ENCODE measurements around the gene ZNF530. TPM values are rescaled to one million over a fixed set of nuclear protein-coding genes. Genes with fewer than 3 reads are reported as not detected.

The ZNF530 gene
- polyA plus RNA-seq (ENCODE audit: insufficient read length in 4 of 4), result 1 to 10 TPM; 4.4 to 5.4 (median 4.7) TPM

DNA sequence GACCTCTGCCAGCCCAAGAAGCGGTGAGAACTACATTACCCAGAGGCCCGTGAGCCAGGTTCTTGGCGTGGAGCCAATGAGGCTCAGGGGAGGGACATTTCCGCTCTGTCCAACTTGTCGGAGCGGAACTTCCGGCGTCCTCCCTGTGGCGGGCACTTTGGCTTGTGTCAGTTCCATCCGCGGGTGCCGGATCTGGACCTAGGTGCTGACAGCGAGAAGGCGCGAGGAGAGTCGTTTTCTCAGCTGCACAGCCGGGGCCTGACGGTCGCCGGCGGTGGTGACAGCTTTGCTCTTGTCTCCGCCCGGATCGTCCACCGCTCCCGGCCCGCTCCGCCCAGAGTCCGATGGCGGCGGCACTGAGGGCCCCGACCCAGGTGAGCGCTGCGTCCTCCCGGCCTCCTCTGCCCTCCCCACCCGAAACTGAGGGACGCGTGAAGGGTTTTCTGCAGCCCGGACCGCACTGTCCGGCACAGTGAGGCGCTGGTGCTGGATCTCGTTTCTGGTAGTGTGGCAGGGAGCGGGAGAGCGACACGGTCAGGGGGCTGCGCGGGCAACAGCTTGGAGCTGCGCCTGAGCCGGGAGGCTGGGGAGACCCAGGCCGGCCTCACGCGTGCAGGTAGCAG lies at the start of gene ZNF530:
TSS of gene ZNF530 (plus strand) at position 125 of the 623 bp plus-strand sequence. CDS start 4,461 bp downstream, outside the sequence.
- DNase-seq (ENCODE audit: low read depth in 4 of 4, low spot score in 3 of 4), result peak; percentile 83 to 94 (median 86)

- DNase-seq (ENCODE audit: low read depth in 4 of 4, low spot score in 3 of 4), result no peak
Measured at GRCh38 chr19:57552432-57552831, 47.3 kb upstream of the ZNF530 start.

DNA sequence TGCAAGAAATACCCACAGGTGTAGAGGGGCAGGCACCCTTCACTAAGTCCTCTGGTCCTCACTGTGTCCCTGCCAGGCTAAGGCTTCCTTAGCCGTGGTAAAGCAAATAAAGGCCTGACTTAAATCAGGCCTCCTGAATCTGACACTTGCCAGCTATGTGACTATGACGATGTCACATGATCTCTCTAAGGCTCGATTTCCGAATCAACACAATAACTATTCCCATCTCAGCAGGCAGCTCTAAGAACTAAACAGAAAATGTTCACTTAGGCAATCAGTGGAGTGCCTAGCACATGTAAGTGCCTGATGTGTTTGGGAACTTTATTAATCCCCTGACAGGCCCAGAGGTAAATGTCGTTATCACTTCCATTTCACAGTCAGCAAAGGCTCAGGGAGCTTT lies 42.0 kb upstream of the ZNF530 start:
- DNase-seq (ENCODE audit: low read depth in 4 of 4, low spot score in 3 of 4), result no peak

DNA sequence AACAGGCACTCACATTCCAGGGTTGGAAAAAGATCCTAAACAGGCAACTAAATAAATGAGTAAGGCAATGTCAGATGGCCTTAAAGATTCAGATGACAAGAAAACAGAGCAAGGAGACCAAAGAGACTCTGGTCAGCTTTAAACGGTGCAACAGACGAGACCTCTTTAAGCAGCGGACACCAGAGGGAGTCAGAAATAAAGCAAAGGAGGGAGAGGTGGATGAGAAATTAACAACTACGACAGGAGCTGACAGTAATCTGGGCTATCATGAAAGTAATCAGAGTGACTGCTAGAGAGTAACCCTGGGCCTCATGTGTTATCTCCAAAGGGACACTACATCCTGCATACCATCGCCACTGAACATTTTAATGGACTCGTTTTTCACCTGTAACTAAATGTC lies 41.2 kb upstream of the ZNF530 start:
- DNase-seq (ENCODE audit: low read depth in 4 of 4, low spot score in 3 of 4), result no peak

DNA sequence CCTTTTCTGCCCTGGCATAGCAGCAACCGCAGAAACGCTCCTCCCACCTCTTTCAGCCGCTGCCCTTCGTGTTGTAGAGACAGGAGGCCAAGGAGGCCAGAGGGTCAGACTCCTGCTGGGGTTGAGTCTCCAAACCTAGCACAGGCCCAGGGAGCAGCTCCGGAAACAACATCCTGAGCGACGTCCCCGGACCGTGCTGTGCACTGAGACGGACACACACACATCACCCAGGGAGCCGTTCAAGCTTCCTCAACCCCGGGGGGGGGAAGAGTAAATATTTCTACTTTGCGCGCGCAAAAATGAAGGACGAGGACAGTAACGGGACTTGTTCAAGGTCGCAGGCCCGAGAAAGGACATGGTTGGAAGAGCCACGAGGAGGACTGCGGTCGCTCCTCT lies 40.7 kb upstream of the ZNF530 start:
- no peak for DNase-seq (ENCODE audit: low read depth in 4 of 4, low spot score in 3 of 4)

DNA sequence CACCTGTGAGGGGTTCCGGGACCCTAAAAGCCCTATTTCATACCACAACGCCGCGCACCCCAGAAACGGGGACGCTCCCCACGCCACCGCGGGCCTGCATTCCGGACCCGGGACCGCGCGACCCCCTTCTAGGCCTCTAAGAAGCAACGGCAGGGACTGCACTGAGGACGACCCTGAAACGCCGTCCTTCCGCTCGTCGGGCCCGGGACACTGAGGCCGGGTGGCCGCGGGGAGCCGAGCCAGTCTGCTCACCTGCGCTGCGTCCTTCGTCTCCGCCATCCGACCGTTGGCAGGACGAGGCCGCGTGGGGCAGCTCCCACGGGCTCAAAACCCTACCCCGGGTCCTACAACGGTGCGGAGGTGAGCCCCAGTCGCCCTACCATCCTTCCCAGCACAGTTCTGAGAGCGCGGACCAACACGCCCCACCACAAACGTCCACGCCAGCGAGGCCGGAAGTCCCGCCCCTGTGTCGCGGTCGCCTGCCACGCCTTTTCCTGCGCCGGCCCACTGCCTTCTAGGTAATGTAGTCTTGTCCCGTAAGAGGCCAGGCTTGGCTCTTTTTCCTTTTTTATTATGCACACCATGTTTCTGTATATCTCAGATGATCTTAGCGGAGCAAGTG lies 40.2 kb upstream of the ZNF530 start, which contains the start of gene ZNF550:
TSS of gene ZNF550 (minus strand) at position 460 of the 622 bp plus-strand sequence. CDS start at position 279, 181 bp downstream.
- DNase-seq (ENCODE audit: low read depth in 4 of 4, low spot score in 3 of 4), result peak; percentile 68 to 81 (median 79)

GRCh38 chr19:57560049-57560491 lies 39.6 kb upstream of the ZNF530 start:
- DNase-seq (ENCODE audit: low read depth in 4 of 4, low spot score in 3 of 4), result no peak

- DNase-seq (ENCODE audit: low read depth in 4 of 4, low spot score in 3 of 4), result no peak
Measured at GRCh38 chr19:57563547-57563946, 36.1 kb upstream of the ZNF530 start.

DNA sequence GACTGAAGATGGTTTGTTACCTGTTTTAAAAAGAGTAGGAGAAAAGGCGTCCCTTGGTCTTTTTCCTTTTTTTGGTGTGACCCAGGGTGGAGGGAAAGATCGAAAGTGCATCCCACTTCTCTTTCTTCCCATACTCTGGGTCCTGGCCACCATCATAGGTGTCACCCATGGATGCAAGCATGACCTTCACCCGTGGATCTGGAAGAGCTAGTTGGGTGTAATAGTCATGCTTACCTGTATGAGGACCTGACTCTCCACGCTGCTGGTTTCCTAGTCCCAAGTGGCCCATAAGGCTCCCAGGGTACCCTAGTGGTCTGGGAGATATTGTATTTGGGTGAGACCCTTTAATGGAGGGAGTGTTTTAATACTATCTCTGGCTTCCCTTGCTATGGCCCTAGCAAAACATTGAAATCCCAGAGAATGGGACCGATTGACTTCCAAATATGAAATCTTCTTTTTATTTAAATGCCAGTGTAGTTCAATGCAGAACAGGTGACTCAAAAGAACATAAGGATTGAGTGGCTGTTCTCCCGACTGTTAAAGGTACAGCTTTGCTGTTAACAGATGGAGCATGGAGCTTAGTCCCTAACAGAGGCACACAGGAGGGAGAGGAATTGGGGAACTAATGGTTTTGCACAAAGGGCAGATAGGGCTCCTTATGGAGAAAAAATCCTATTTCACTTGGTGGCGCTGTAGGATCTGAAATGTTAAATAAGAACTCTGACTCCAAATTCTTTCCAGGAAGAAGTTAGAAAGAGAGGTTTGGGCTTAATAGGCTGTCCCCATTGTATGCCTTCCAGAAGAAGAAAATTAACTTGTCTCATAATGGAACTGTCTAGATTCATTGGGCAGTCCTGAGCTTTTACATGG lies 33.1 kb upstream of the ZNF530 start:
- DNase-seq (ENCODE audit: low read depth in 4 of 4, low spot score in 3 of 4), result no peak

- DNase-seq (ENCODE audit: low read depth in 4 of 4, low spot score in 3 of 4), result no peak
Measured at GRCh38 chr19:57570707-57571106, 29.0 kb upstream of the ZNF530 start.

GRCh38 chr19:57572415-57572947 lies 27.2 kb upstream of the ZNF530 start:
- no peak for DNase-seq (ENCODE audit: low read depth in 4 of 4, low spot score in 3 of 4)

DNA sequence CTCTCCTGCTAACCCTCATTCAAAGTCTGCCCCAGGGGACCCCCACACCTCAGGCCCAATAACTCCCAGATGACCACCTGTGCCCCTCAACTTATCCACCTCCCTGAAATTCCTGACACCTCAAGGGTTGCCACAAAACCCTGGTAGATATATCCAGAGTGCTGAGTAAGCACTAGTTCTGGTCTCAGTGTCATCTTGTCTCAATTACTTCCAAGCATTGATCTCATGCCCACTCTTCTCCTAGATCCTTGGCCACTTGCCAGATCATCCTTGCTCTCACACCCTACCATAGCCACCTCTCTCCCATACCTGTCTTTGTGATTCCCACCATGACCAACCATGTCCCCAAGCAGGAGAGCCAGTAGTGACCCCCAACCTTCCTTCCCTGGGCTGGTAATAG lies 23.0 kb upstream of the ZNF530 start:
- no peak for DNase-seq (ENCODE audit: low read depth in 4 of 4, low spot score in 3 of 4)

DNA sequence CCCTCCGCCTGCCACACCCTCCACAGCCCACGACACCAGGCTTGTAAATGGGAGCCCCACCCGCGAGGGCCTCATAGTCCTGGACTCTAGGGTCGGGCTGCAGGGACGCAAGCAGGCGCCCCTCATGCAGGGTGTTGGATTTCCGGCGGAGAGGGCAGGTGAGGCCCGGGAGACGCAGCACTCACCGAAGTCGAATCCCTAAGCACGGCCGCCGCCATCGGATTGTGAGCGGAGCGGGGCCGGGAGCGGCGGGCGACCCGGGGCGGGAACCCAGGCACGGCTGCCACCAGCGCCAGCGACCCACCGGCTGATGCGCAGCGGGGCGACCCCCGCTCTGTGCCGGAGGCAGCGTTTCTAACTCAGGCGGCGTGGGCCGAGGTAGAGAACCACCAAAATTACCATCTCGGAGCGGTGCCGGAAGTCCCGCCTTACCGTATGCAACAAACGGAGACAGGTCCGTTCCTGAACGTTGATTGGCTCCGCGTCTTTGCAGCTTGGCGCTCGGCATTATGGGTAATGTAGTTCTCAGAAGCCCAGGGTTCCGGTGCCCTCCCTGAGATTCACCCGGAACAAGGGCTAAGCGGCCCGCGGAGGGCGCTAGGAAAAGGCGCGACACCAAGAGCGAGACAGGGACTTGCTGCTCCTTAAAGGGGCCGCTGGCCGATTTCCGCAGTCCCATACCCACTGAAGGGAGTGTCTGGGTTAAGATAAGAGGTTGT lies 21.0 kb upstream of the ZNF530 start, which contains the start of gene ZNF416:
TSS of gene ZNF416 (minus strand) at position 425 of the 719 bp plus-strand sequence. CDS start at position 218, 207 bp downstream.
- DNase-seq (ENCODE audit: low read depth in 4 of 4, low spot score in 3 of 4), result peak; percentile 96 to 99 (median 98)

DNA sequence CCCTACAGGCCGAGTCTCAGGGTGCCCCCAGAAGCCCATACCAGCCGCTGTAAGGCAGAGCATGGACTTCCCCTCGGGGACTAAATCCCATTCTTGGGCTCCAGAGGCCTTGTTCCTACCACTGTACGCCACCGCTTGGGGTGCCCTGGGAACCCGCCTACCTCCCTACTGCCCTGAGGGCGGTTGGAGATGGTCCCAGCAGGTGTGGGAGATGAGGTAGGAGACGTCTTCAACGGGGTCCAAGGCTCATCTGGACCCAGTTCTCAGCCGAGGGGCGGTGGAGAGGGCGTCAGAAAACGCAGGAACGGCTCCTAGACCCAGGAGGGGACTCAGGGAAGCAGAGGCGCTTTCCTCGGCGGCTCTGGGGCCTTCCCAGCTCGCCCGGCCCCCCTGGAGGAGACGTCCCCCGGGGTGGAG lies 16.6 kb upstream of the ZNF530 start:
- no peak for DNase-seq (ENCODE audit: low read depth in 4 of 4, low spot score in 3 of 4)

DNA sequence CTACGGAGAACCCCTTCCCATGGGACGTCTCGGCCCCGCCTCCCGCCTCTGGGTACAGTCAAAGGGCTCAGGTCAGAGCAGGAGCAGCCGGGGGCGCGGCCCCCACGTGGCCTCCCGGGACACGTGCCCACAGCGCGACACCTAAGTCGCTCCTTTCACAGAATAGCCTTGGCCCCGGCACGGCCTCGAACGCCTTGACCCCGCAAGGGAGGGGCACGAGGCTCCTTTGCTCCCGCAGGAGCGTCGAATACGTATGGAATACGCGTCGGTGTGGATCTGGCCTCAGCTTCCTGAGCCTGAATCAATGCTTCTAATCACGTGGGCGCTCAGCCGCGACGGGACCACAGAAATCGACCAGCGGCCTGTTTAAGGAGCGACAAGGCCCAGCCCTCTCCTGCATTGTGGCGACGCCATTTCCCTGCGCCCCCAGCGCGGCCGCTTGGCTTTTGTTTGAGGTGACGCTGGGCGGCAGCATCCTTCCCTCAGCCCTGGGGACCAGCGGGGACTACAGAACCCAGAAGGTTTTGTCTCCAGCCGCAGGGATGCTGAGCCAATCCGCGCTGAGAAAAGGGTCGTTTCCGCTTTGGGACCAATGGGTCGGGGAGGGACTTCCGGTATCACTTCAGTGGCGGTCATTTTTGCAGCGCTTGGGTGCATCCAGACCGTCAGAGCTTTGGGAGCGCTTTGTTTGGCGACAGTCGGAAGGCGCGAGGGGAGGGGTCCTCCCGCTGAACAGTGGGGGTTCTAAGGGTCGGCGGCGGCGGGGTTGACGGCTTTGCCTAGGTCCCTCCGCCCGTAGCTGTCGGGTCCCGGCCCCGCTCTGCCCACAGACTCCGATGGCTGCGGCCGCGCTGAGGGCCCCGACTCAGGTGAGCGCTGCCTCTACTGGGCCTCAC lies 15.9 kb upstream of the ZNF530 start, which contains the start of gene ZIK1:
TSS of gene ZIK1 (plus strand) at position 625 of the 896 bp plus-strand sequence. CDS start at position 837, 212 bp downstream.
- peak; percentile 89 to 96 (median 91) for DNase-seq (ENCODE audit: low read depth in 4 of 4, low spot score in 3 of 4)

GRCh38 chr19:57587529-57587928 lies 12.2 kb upstream of the ZNF530 start:
- DNase-seq (ENCODE audit: low read depth in 4 of 4, low spot score in 3 of 4), result no peak

- no peak for DNase-seq (ENCODE audit: low read depth in 4 of 4, low spot score in 3 of 4)
Measured at GRCh38 chr19:57599377-57599760, 316 bp upstream of the ZNF530 start.

DNA sequence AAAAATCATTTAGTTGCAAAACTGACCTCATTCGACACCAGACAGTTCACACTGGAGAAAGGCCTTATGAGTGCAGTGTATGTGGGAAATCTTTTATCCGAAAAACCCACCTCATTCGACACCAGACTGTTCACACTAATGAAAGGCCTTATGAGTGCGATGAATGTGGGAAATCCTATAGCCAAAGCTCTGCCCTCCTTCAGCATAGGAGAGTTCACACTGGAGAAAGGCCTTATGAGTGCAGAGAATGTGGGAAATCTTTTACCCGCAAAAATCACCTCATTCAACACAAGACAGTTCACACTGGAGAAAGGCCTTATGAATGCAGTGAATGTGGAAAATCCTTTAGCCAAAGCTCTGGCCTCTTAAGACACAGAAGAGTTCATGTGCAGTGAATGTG lies 7.2 kb downstream of the ZNF530 start:
- DNase-seq (ENCODE audit: low read depth in 4 of 4, low spot score in 3 of 4), result no peak

GRCh38 chr19:57611113-57611512 lies 11.4 kb downstream of the ZNF530 start:
- no peak for DNase-seq (ENCODE audit: low read depth in 4 of 4, low spot score in 3 of 4)
